Measurements from ENCODE around the gene RBM25.

RBM25 gene

DNA sequence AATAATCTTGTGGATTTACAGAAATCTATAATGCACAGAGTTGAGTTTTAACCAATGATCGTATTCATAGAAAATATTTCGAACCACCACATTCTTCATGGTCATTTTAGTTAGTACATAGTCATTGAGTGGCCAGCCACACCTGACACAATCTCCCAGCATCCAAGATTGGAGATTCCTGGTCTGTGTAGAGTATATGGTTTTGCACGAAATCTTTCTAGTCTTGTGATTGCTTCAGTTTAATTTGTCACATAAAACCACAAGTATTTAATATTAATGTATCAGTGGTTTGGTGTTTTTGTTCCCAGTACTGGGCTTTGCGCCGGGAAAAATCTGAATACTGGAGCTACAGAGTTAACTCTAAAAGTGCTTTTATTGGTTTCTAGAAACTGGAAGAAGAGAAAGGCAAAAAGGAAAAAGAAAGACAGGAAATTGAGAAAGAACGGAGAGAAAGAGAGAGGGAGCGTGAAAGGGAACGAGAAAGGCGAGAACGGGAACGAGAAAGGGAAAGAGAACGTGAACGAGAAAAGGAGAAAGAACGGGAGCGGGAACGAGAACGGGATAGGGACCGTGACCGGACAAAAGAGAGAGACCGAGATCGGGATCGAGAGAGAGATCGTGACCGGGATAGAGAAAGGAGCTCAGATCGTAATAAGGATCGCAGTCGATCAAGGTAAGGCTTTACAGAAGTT lies 44.6 kb downstream of the RBM25 start:
- DNase-seq (ENCODE audit: low spot score): no peak

- no peak for DNase-seq (ENCODE audit: low spot score)
These were observed 46.7 kb downstream of the RBM25 start for GRCh38 chr14:73105050-73105449.

- no peak for DNase-seq (ENCODE audit: low spot score)
These were observed 47.4 kb downstream of the RBM25 start for GRCh38 chr14:73105727-73106126.

GRCh38 chr14:73116079-73116665 lies 57.8 kb downstream of the RBM25 start:
- DNase-seq (ENCODE audit: low spot score): no peak

GRCh38 chr14:73124180-73124894 lies 66.0 kb downstream of the RBM25 start:
- no peak for DNase-seq (ENCODE audit: low spot score)

GRCh38 chr14:73125169-73125588 lies 66.8 kb downstream of the RBM25 start:
- no peak for DNase-seq (ENCODE audit: low spot score)

DNA sequence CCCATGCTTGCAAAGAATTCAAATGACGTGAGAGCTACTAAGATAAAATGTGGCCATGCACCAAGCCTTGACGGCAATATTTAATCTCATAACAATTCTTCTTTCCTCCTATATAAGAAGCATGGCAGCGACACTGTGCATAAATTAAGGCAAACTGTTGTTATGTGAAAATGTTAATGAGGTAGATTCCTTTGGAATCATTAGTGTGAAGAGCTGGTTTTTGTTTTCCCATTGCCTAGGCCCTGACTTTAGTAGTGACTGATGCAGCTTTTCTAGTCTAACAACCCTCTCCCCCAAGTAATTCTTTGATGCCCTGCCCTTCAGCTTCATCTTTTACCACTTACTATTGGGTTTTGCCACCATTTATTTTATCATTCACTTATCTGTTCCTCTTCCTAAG lies 67.4 kb downstream of the RBM25 start:
- DNase-seq (ENCODE audit: low spot score): no peak

GRCh38 chr14:73133795-73134194 lies 75.5 kb downstream of the RBM25 start:
- DNase-seq (ENCODE audit: low spot score): no peak

DNA sequence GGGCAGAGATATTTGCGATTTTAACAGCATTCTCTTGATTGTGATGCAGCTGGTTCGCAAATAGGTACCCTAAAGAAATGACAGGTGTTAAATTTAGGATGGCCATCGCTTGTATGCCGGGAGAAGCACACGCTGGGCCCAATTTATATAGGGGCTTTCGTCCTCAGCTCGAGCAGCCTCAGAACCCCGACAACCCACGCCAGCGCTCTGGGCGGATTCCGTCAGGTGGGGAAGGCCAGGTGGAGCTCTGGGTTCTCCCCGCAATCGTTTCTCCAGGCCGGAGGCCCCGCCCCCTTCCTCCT lies 77.7 kb downstream of the RBM25 start:
- DNase-seq (ENCODE audit: low spot score): no peak

- DNase-seq (ENCODE audit: low spot score): peak; percentile 99
These were observed 78.3 kb downstream of the RBM25 start, which contains the start of gene PSEN1 for GRCh38 chr14:73136387-73137225. Gene PSEN1, plus strand, starts transcription at chr14:73136507. Its CDS starts 11,513 bp downstream, at chr14:73148020.

- DNase-seq (ENCODE audit: low spot score): no peak
These were observed 82.5 kb downstream of the RBM25 start for GRCh38 chr14:73140811-73141323.

DNA sequence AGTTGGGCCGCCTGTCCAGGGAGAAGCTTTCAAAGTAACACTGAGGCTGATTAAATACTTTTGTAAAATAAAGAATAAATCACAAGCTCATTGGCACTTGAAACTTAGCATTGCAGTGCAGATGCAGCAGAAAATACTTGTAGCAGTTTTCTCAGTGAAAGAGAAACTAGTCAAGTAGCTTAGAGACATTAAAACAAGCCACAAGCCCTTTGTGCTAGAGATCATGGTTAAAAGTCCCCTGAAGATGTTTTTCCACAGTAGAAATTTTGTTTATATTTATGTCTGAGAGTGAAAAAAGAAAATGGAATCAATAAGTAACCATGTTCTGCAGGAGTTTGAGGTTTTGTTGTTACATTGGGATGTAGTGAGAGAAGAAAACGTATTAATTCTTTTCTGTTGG lies 83.9 kb downstream of the RBM25 start:
- DNase-seq (ENCODE audit: low spot score): no peak

DNA sequence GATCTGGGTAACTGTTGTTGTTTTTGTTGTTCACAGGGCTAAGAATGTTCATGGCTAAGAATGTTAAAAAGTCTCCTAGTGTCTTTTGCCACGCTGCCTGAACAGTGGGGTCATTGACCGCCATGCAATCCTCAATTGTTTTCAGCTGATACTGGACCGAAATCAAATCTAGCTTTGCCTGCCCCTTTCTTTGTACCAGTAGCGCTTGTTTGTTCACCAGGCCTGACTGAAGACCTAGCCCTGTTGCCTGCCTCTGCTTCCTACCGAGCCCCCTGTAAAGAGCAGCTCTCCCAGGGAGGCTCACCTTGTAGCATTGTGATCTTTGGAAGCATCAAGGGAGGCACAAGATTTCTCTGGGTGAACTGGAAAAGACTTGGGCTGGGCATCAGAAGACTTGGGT lies 84.7 kb downstream of the RBM25 start:
- no peak for DNase-seq (ENCODE audit: low spot score)

- no peak for DNase-seq (ENCODE audit: low spot score)
These were observed 85.3 kb downstream of the RBM25 start for GRCh38 chr14:73143617-73144016.

GRCh38 chr14:73145371-73145770 lies 87.0 kb downstream of the RBM25 start:
- no peak for DNase-seq (ENCODE audit: low spot score)

- DNase-seq (ENCODE audit: low spot score): no peak
These were observed 87.8 kb downstream of the RBM25 start for GRCh38 chr14:73146111-73146510.

DNA sequence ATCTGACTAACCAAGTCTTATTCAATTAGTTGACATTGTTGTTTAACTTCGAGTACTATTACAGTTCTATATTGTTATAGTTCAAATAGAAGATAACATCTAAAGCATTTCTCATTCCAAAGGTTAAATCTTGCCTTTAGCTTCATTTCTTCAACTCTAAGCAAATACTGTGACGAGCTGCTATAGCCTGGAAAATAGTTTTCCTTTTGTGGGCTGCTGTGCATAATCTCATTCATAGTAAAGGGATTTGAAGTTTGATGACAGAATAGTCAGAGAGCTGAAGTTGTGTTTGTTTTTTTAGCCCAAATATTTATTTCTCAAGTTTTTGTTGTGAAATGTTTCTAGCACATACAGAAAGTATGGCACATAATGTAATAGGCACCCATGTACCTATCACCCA lies 91.4 kb downstream of the RBM25 start:
- DNase-seq (ENCODE audit: low spot score): no peak

GRCh38 chr14:73153272-73153671 lies 94.9 kb downstream of the RBM25 start:
- DNase-seq (ENCODE audit: low spot score): no peak

- DNase-seq (ENCODE audit: low spot score): no peak
These were observed 103.9 kb downstream of the RBM25 start for GRCh38 chr14:73162251-73162650.

DNA sequence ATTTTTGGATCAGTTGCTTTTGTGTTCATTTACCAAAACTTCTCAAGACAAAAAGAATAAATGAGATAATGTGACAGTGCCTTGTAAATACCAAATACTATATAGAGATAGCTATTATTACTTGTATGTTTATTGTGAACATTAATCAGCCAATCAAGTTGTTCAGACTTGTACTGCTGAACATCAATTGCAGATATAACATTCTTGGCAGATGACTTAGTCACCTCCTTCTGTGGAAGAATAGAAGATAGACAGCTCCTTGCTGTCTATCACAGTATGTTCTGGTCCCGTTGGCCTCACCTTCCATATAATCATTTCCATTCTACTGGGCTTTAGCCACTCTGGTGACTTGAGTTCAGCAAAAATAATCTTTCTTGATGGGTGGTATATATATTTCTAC lies 108.1 kb downstream of the RBM25 start:
- DNase-seq (ENCODE audit: low spot score): no peak

DNA sequence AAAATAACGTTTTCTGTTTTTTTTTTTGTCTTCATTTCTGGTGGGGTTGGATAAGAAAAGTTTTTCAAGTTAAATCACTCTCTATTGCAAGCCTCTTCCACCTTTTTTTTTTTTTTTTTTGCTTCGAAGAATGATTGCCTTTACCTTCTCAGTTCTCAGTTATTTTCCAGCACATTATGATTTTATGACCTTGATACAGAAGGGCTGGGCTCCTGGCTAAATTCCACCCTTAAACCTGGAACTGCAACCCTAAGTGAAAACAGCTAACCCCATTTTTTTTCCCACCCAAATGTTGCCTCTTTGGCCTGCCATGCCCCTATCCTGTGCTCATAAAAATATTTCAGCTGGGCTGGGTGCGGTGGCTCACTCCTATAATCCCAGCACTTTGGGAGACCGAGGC lies 109.4 kb downstream of the RBM25 start:
- DNase-seq (ENCODE audit: low spot score): no peak

DNA sequence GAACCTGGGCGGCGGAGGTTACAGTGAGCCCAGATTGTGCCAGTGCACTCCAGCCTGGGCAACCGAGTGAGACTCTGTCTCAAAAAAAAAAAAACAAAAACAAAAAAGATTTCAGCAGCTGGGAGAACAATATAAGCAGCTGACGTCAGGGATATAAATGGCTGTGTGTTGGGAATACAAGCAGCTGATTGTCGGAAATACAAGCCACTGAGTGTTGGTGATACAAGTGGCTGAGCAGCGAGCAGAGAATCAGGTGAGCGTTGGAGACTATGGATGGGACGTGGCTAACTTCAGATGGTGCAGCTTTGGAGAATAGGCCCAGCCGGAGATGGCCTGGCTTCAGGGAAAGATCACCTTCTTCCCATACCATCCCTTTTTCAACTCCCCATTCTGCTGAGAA lies 109.9 kb downstream of the RBM25 start:
- no peak for DNase-seq (ENCODE audit: low spot score)

Measured in left forelimb (tissue), 1 donor.